NCI-H524 treated with DMSO at 0.1 percent for 48 hours (cell line): ENCODE measurements around the gene MBTPS2.
"Not testable (repeated sequence)": the region's sequence is repeated elsewhere in the genome, so short reads cannot be mapped to it uniquely, and the experiment has no call there.

Source experiments
- DNase-seq: peaks from one replicate; lab custom pipeline; 2025; lab: John Stamatoyannopoulos, UW

The MBTPS2 gene

DNA sequence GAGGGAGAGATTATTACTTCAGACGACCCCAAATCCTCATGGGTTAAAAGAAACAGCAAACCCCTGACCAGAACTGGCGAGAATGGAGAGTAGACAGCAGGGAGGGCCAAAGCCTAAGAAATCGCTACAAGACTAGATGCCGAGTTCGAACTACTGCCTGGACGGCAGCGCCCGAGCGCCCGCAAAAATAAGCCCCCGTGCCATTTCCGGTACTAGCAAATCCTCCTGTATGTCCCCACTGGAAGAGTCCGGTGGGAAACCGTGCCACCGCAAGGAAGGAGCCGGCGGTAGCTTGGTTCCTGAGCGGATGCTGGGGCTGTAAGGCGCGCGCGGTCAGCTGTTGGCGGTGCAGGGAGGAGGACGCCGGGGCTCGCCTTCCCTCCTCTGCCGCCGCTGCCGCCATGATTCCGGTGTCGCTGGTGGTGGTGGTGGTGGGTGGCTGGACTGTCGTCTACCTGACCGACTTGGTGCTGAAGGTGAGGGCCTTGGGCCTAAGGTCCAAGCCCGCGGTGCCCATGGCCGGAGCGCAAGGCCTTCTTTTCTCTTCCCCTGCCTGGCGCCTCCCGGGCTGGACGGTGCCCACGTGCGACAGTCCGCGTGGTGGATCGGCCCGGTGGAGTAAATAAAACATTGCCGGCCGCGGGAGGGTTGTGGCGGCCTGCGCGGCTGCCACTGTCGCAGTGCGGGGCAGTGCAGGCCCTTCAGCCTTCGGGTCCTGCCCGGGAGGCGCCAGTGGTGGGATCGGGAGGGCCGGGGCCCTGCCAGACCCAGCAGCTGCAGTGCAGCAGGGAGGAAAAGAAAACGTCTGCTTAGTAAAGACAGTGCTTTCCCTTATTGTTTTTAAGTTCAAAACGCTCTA, at the start of gene MBTPS2:
MBTPS2 (plus strand) TSS at position 284 of the 859 bp plus-strand sequence; CDS start at position 402, 118 bp downstream.
- peak; percentile 46 for DNase-seq

DNA sequence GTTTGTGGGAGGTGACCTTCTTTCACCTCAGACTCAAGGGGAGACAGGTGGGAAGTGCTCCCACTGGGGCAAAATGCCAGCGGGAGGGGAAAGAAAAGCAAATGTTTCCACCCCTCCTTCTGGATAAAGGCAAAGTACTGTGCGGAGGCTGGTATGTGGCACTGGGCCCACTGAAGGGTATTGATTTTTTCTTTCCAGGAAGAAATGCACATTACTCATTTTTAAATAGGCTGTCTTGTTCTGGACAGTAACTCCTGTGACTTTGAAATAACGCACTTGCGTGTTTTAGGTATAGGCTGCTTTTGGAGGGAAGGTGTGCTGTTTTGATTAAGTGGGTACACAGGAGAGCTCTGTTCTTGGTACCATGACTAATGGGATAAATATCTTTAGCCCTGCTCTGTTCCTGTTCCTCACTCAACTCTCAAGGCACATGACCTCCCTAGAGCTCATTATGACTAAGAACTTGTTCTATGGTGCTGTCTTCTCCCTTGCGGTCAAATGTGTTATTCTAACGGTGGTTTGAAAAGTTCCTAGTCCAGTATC, 40.7 kb upstream of the MBTPS2 start:
- DNase-seq = no peak

DNA sequence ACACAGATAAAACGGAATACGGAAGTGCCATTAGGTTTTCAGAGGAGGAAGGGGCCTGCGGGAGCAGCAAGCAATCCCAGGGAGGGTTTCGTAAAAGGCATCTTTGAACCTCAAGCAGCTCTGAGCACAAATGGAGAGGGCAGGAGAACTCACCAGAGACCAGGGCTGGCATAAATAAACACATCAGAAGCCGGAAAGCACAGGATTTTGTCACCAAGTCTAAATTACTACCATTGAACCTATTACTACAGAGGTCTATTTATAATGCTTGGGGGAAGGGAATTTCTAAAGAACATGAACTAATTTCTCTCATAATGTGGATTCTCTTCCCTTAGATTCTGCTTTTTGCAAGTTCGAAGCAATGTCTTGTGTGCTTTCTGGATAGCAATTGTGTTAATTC, 39.6 kb upstream of the MBTPS2 start:
- DNase-seq = no peak

DNA sequence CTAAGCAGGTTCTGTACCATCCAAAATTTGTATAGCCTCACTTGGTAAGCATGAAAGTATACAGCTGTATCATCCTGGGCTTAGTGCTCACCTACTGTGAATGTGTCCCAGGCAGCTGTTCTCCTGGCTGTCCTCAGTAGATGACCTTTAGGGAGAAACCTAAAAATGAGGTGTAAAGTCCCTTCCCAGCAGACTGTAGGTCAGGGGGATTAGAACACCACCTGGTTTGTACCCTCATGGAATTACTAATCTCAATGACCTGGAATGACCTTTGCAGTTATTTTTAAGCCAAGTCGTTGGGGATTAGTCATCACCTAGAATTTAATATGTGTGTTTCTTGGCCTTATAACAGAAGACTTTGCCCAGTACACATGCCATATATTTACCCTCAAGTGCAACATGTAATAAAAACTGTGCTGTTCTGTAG, 39.1 kb upstream of the MBTPS2 start:
- DNase-seq = no peak

DNA sequence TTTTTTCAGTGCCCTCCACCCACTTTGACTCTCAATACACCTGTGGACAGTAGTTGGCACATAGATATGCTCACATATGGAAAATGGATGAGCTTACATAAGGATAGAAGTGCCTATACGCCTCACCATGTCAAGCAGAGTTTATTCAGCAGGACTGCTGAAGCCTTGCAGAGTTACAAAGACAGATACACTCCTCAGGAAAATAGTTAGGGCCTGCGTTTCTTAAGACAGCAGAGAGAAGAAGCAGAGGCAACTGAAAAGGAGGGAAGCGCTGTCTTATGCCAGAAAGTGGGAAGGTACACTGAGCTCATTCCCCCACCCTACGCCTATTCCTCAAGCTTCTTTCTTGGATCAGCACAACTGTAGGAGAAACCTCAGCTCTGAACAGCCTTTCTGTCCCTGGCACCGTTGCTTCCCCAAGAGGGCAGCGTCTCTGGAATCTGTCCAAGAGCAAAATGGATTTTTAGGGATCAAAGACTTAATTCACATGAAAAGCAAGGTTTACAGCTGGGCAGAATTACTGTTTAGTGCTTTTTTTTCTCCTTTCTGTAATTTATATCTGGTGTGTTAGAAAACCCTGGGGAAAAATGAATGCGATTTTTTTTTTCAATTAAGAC, 37.3 kb upstream of the MBTPS2 start:
- no peak for DNase-seq

DNA sequence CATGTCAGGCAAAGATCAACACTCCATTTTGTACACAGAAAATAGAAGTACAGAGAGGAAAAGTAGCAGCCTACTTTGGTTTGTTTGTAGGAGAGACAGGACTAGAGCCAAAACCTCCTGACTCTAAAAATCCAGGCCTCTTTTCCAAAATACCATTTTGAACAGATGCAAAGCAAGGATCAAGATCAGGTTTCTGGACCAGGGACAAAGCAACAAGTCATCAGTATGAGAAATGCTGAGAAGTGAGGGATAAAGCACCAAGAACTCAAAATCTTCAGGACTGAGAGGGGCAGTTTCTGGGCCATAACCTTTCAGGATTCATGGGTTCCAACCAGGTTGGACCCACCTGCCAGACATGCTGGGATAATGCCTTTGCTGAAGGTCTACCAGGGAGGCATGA, 36.6 kb upstream of the MBTPS2 start:
- DNase-seq = no peak

DNA sequence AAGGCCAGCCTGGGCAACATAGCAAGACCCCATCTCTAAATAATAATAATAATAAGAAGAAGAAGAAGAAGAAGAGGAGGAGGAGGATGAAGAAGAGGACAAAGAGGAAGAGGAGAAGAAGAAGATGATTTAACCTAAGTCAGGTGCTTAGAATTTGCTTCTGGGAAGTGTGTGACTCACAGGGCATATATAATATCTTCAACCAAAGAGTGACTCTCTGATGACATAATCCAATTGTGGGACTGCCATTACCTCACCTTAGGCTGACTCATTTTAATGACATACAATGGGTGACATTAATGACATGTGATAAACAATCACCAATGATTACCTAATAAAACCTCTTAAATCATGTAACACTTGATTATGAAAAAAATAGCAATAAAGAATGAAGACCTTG, 32.7 kb upstream of the MBTPS2 start:
- no peak for DNase-seq

DNA sequence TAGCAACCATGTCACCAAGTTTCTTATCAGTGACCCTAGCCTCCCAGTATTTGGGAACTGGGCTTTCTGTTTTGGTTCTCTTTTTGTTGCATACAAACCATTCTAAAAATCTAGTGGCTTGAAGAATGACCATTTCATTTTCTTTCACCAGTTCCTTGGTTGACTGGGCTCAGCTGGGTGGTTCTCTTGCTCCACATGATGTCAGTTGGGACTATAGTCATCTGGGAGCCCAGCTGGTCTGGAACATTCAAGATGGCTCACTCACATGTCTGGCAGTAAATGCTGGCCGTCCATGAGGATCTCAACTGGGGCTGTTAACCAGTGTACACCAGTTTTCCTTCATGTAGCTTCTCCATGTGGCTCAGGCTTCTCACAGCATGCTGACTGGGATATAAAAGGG, 27.6 kb upstream of the MBTPS2 start:
- DNase-seq = no peak

DNA sequence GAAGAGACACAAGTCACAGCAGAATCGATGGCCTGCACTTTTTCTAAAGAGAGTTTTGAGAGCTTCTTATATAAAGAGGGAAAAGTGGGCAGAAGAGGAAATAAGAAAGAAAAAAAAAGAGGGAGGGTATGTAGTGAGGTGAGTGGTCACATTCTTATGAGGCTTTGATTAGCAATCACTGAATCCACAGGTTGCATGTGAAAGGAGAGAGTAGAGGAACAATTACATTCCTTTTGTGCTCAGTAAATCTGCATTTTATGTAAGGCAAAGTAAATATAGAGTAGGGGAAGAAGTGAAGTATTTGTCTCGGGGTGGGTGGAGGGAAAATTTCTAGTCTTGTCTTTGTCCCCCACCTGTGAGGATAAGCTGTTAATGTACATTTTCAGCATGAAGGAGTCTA, 26.8 kb upstream of the MBTPS2 start:
- DNase-seq = no peak

DNA sequence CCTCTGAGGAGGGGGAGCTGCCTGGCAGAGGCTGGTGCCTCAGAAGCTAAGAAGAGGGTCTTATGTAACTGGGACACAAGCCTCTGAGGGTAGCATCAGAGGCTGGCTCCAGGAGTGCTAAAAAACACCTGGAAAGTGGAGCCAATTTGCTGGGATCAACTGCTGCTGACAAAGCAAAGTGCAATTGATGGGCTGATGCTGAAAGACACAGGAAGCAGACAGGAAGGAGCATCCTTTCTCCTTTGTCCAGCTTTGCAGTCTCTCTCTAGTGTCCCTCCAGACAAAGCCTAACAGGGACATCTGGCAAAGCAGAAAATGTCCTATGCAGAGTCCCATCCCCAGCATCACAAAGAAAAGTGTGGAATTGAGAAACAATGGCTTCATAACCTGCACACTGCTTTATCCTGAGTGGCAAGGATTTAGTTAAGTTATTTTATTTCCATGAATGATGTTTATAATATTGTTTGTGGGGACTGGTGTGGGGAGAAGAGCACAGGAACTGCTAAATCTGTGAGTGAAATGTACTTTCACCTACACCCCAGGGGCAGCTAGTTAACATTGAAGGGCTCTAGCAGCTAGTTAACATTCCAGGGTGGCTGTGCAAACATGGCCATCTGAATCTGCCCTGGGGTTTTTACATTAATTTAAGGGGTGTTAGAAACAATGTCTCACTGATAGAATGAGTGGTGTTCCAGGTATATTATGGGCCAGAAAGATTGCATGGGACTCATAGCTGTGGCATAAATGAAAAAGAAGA, 25.6 kb upstream of the MBTPS2 start:
- DNase-seq = no peak

DNA sequence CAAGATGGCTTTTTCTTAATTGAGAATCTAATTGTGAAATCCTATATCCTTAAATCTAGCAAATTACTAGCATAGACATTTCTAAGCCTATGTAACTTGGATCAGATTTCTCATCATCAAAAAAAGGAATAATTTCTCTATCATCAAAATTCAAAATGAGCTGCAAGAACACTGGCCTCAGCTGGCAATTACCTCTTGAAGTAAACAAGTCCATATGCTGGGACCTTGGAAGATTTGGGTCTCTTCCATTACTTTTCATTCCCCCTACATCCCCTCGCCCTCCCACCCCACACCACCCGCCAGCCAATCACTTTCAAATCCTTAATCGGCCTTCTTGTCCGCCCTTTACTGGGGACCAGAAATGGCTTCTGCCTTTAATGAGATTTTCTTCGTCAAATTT, 23.3 kb upstream of the MBTPS2 start:
- peak; percentile 70 for DNase-seq

DNA sequence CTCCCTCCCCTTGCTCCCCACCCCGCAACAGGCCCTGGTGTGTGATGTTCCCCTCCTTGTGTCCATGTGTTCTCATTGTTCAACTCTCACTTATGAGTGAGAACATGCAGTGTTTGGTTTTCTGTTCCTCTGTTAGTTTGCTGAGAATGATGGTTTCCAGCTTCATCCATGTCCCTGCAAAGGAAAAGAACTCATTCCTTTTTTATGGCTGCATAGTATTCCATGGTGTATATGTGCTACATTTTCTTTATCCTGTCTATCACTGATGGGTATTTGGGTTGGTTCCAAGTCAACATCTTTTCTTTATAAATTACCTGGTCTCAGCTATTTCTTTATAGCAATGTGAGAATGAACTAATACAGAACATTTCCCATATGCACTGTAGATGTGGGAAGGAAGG, 19.2 kb upstream of the MBTPS2 start:
- DNase-seq = not testable (repeated sequence)

DNA sequence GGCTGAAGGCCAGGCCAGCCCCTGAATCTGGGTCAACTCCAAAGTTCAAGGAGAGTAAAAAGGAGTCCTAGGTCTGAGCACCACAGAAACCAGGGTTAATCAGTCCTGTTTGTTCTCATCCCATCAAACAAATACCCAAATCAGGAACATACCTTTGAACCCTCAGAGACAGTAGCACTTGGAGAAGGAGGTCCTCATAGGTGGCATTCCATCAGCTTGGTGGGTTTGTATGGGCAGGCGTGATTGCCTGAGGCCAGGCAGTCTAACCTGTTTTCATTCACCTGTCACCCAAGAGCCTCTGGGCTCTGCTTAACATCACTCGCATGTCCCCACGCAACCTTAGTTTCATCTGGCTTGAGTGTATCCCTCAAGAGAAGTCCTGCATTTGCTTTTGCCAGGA, 17.5 kb upstream of the MBTPS2 start:
- DNase-seq = no peak

DNA sequence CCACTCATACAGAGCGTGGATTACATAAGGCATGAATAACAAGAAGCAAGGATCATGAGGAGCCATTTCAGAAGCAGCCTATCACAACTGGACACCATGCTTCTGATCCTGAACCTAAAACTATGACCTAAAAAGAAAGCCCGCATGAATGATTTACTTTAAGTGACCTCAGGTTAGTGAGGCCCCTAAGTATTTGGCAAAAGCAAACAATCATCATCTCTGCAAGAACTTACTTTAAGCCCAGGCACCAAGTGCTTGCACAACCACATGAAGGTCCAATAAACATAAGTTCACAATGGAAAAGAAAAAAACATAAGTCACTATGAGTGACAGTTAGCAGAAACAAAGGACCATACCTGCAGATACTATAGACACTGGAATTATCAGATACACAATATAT, 7.9 kb upstream of the MBTPS2 start:
- no peak for DNase-seq

DNA sequence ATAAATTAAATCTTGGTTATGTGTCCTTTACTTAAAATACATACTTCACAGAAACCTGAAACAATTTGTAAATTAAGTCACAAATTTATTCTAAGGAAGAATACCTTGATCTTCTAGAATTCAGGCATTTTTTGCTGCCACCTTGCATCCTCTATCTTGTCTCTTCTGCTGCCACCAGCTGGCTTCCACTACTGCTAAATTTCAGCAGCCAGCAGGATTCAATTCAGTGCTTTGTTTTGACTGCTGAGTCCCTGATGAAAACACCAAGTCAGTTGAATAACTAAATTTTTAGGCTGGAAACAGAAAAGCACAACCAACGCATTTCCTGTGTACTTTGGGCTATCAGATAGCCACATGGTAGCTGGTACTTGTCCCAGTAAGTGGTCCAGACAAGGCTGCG, 2.4 kb upstream of the MBTPS2 start:
- DNase-seq = no peak

DNA sequence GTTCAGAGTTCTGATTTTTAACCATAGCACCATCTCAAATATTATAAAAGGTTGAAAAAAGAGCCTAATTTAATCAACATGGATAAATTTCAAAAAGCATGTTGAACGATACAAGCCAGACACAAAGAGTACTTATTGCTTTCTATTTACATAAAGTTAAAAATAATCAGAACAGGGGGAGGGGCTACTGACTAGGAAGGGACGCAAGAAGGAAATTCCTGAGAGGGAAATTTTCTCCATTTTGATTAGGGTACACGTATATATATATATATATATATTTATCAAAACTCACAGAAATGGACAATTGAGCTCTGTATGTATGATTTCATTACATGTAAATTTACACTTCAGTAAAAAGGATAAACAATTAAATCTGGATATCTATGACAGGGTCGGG, 482 bp upstream of the MBTPS2 start:
- no peak for DNase-seq

DNA sequence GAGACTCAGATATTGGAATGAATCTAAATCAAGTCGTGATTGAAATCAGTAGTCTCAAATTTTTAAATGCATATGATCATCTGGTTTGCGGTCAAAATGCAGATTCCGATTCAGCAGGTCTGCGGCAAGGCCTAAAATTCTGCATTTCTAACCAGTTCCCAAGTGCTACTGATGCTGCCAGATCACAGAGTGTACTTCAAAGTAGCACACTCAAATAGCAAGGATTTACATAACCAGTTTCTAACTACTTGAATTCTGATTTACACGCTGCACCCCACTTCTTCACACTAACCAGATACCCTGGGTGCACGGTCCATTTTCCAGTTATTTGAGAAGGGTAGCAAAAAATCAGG, 752 bp downstream of the MBTPS2 start:
- no peak for DNase-seq

DNA sequence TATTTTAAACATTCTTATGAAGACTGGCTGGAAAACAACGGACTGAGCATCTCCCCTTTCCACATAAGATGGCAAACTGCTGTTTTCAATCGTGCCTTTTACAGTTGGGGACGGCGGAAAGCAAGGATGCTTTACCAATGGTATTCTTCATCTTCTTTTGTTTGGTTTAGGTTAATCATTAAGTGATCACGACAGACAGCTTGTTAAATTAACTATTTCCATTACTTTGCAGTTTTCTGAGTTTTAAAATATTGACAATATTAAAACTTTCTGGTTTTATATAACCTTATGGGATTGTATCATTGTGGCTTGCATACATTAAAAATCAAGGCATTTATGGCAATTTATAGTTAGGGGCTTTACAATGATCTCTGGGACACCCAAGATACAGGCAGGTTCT, 3.8 kb downstream of the MBTPS2 start:
- no peak for DNase-seq

DNA sequence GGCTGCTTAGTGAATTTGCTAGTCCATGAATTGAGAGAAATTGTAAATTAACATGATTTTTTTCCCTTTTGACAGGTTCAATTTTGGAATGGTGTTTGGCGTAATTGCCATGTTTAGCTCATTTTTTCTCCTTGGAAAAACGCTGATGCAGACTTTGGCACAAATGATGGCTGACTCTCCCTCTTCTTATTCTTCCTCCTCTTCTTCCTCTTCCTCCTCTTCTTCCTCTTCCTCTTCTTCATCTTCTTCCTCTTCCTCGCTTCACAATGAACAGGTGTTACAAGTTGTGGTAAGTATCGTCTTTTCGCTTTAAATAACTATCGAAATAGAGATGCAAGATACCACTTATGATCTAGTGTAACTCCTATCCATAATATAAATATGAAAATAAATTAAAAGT, 5.7 kb downstream of the MBTPS2 start:
- no peak for DNase-seq

DNA sequence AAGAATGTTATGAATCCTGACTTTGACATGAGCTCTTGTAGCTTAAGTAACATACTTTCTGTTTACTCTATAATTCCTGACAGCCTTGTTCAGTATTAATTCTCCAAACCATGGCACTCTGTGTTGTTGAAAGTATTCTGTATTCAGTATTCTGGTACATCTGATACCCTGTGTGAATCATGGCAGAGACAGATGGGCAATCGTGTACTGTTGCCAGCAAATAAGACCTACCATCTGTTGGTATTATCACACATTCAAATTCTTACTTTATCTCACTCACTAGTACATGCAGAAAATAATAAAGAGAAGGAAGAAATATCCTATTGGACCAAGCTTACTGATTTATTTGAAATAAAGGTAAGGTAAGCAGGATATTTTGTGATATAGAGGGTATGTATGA, 7.9 kb downstream of the MBTPS2 start:
- DNase-seq = peak; percentile 87

DNA sequence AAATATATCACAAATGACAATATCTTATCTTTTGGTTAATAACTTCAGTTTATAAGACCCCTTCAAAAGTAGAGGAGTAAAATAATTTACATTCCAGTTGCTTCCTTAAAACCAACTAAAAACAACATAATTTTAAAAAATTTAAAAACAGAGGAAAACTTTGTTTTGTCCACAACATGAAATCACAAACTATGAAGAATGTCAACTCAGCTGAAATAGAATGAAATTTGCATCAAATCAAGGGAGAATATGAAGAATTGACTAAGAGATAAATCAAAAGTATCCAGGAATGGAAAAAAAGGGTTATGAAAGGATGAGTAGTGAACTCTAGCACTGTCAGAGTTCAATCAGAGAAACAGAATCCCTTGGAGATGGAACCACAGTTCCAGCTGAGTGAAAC, 14.2 kb downstream of the MBTPS2 start:
- no peak for DNase-seq

DNA sequence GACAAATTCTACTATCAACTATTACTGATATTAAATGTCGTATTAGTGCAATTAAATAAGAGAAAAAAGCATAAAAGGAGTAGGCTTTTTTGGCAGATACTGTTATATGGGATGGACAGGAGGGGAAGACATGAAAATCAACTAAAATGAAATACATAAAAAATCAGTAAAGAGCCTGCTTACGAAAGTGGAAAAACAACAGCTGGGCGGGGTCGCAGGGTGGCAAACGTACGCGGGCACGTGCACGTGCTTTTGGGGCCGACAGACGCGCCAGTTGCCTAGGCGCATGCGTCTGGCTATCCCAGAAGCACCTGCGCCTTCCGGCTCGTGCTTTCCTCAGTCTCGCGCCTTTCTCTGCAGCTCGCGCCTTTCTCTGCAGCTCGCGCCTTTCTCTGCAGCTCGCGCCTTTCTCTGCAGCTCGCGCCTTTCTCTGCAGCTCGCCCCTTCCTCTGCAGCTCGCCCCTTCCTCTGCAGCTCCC, 16.6 kb downstream of the MBTPS2 start, which contains the start of gene YY2:
YY2 (plus strand) TSS at position 51 of the 479 bp plus-strand sequence. CDS start 498 bp downstream, outside the sequence.
- no peak for DNase-seq
